Skeletal muscle tissue (tissue), 4 donors: Measurements from ENCODE around the gene STS. TPM values are rescaled to one million over a fixed set of nuclear protein-coding genes. Genes with fewer than 3 reads are reported as not detected.
A peak's percentile ranks its signal among the peaks of the same experiment; 100 is the strongest.

Experiments used
- H3K27ac ChIP-seq: one replicate; pipeline ENCODE4 v1.7.0; 2013; ENCODE audit warnings: mild to moderate bottlenecking, low read depth, low read length, inconsistent platforms
- H3K27me3 ChIP-seq, 3 donors: one replicate each; pipeline ENCODE4 v1.7.0; 2013; ENCODE audit warnings: low read length in 3 of 3; ENCODE audit not compliant: control insufficient read depth in 3 of 3, insufficient read depth in 3 of 3
- H3K36me3 ChIP-seq, 3 donors: one replicate each; pipeline ENCODE4 v1.7.0; 2013; ENCODE audit warnings: low read length in 3 of 3; ENCODE audit not compliant: control insufficient read depth in 3 of 3, insufficient read depth in 3 of 3
- H3K4me1 ChIP-seq, 3 donors: one replicate each; pipeline ENCODE4 v1.7.0; 2013; ENCODE audit warnings: low read length in 3 of 3, mild to moderate bottlenecking in 3 of 3; ENCODE audit not compliant: control insufficient read depth in 3 of 3, insufficient read depth in 3 of 3
- H3K4me3 ChIP-seq, 3 donors: one replicate each; pipeline ENCODE4 v1.7.0; 2013; ENCODE audit warnings: low read length in 3 of 3
- H3K9ac ChIP-seq, 3 donors: one replicate each; pipeline ENCODE4 v1.7.0; 2013; ENCODE audit warnings: low read length in 3 of 3, mild to moderate bottlenecking in 3 of 3, moderate library complexity in 2 of 3, low read depth in 1 of 3
- H3K9me3 ChIP-seq, 3 donors: one replicate each; pipeline ENCODE4 v1.7.0; 2013; ENCODE audit warnings: low read length in 3 of 3; ENCODE audit not compliant: control insufficient read depth in 3 of 3
- total RNA-seq: library from RNA; depleted of rRNA; stranded (reverse); fragments of >200 nt; gene quantifications from one replicate; pipeline ENCODE4 v1.2.3, GENCODE V29; 2014
- donor health status: Osteomylitis.

Gene STS, protein sequence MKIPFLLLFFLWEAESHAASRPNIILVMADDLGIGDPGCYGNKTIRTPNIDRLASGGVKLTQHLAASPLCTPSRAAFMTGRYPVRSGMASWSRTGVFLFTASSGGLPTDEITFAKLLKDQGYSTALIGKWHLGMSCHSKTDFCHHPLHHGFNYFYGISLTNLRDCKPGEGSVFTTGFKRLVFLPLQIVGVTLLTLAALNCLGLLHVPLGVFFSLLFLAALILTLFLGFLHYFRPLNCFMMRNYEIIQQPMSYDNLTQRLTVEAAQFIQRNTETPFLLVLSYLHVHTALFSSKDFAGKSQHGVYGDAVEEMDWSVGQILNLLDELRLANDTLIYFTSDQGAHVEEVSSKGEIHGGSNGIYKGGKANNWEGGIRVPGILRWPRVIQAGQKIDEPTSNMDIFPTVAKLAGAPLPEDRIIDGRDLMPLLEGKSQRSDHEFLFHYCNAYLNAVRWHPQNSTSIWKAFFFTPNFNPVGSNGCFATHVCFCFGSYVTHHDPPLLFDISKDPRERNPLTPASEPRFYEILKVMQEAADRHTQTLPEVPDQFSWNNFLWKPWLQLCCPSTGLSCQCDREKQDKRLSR
- 4.7 TPM for total RNA-seq

- Histone ChIP-seq H3K9me3 (no peaks in the 10 kb centered on the region), H3K9ac (peak within 1 kb of the TSS; percentile 76 to 84 (median 82)), H3K36me3 (no peaks in the 10 kb centered on the region), H3K4me1 (peaks cover 0 to 20% (median 2%) of the 10 kb centered on the region in 3 donors), H3K27me3 (no peaks in the 10 kb centered on the region), H3K4me3 (peak within 1 kb of the TSS; percentile 84 to 97 (median 92)), H3K27ac (peak within 1 kb of the TSS; percentile 80)
Measured at GRCh38 chrX:7147413-7147977, at the start of gene STS. Gene STS, plus strand, starts transcription at chrX:7147712. Its CDS starts 105,488 bp downstream, at chrX:7253200.

- H3K36me3 ChIP-seq: peaks cover 2 to 13% (median 3%) of the 10 kb centered on the region in 3 donors
- no peak overlapping the region for H3K9ac ChIP-seq
- H3K27me3 ChIP-seq: no peaks in the 10 kb centered on the region
- H3K27ac ChIP-seq: no peak overlapping the region
- H3K4me1 ChIP-seq: no peaks in the 10 kb centered on the region
- no peak overlapping the region for H3K4me3 ChIP-seq
- no peaks in the 10 kb centered on the region for H3K9me3 ChIP-seq
Measured at GRCh38 chrX:7100022-7100421, 47.5 kb upstream of the STS start.

DNA sequence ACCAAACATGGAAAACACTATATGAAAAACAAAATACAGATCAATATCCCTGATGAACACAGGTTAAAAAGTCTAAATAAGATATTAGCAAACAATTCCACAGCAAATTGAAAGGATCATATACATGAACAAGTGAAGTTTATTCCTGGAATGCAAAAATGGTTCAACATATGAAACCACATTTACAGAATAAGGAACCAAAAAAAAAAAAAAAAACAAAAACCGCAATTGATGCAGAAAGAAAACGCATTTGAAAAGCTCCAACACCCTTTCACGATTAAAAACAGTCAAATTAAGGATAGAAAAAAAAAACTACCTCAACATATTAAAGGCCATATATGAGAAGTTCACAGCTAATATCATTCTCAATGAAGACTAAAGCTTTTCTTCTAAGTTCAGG, 45.4 kb upstream of the STS start:
- no peak overlapping the region for H3K27ac ChIP-seq
- H3K9ac ChIP-seq: no peak overlapping the region
- H3K4me3 ChIP-seq: no peak overlapping the region
- no peaks in the 10 kb centered on the region for H3K9me3 ChIP-seq
- peaks cover 2 to 13% (median 3%) of the 10 kb centered on the region in 3 donors for H3K36me3 ChIP-seq
- no peaks in the 10 kb centered on the region for H3K4me1 ChIP-seq
- H3K27me3 ChIP-seq: no peaks in the 10 kb centered on the region

- Histone ChIP-seq H3K9me3 (no peaks in the 10 kb centered on the region), H3K9ac (no peak overlapping the region), H3K36me3 (peaks cover 0 to 7% (median 3%) of the 10 kb centered on the region in 3 donors), H3K27me3 (no peaks in the 10 kb centered on the region), H3K27ac (no peak overlapping the region), H3K4me1 (peaks cover 0 to 5% (median 5%) of the 10 kb centered on the region in 3 donors), H3K4me3 (no peak overlapping the region)
Measured at GRCh38 chrX:7106649-7107048, 40.9 kb upstream of the STS start.

- no peak overlapping the region for H3K27ac ChIP-seq
Measured at GRCh38 chrX:7108030-7108429, 39.5 kb upstream of the STS start.

GRCh38 chrX:7109049-7109531, 38.4 kb upstream of the STS start:
- Histone ChIP-seq H3K9ac (peak overlapping the region in 1 of 3 donors; percentile 16), H3K9me3 (no peaks in the 10 kb centered on the region), H3K4me3 (no peak overlapping the region), H3K36me3 (peaks cover 0 to 5% (median 3%) of the 10 kb centered on the region in 3 donors), H3K27me3 (no peaks in the 10 kb centered on the region), H3K27ac (no peak overlapping the region), H3K4me1 (peaks cover 0 to 5% (median 5%) of the 10 kb centered on the region in 3 donors)

More at GRCh38 chrX:7108030-7108429, 39.5 kb upstream of the STS start:
- Histone ChIP-seq H3K9me3 (no peaks in the 10 kb centered on the region), H3K36me3 (peaks cover 0 to 7% (median 3%) of the 10 kb centered on the region in 3 donors), H3K4me1 (peaks cover 0 to 5% (median 5%) of the 10 kb centered on the region in 3 donors), H3K27me3 (no peaks in the 10 kb centered on the region), H3K9ac (no peak overlapping the region), H3K4me3 (no peak overlapping the region)

- no peaks in the 10 kb centered on the region for H3K36me3 ChIP-seq
- H3K27me3 ChIP-seq: no peaks in the 10 kb centered on the region
- no peak overlapping the region for H3K27ac ChIP-seq
- no peak overlapping the region for H3K4me3 ChIP-seq
- no peaks in the 10 kb centered on the region for H3K9me3 ChIP-seq
- H3K4me1 ChIP-seq: peaks cover 0 to 8% (median 5%) of the 10 kb centered on the region in 3 donors
- no peak overlapping the region for H3K9ac ChIP-seq
Measured at GRCh38 chrX:7109838-7110793, 37.4 kb upstream of the STS start.

DNA sequence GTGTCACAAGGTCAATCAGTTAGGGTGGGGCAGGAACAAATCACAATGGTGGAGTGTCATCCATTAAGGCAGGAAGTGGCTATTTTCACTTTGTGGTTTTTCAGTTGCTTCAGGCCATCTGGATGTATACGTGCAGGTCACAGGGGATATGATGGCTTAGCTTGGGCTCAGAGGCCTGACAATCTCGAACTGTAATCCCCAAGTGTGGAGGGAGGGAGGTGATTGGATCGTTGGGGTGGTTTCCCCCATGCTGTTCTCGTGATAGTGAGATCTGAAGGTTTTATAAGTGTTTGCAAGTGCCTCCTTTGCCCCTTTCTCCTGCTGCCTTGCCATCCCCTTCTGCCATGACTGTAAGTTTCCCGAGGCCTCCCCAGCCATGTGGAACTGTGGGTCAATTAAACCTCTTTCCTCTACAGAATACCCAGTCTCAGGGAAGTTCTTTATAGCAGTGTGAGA, 36.7 kb upstream of the STS start:
- Histone ChIP-seq H3K27me3 (no peaks in the 10 kb centered on the region), H3K9me3 (no peaks in the 10 kb centered on the region), H3K36me3 (no peaks in the 10 kb centered on the region), H3K27ac (no peak overlapping the region), H3K4me1 (peaks cover 2 to 15% (median 7%) of the 10 kb centered on the region in 3 donors), H3K9ac (no peak overlapping the region), H3K4me3 (no peak overlapping the region)

DNA sequence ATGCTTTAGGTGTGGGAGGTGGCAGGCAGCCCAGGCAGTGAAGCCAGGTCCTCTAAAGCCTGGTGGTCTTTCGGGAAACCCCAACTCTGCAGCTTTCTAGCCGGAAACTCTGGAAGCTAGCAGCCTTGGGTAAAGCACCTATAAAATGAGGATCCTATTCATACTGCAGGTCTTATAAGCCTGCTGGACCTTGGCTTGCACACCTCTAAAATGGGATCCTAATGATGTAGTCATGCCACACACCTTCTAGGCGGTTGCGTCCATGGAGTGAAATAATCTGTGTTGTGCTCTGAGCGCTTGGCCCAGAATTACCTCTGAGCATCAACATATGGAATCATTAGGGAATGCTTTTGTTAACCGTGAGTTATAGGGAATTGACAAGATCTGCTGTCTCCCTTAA, 36.0 kb upstream of the STS start:
- Histone ChIP-seq H3K4me1 (peaks cover 3 to 22% (median 9%) of the 10 kb centered on the region in 3 donors), H3K27me3 (no peaks in the 10 kb centered on the region), H3K9ac (no peak overlapping the region), H3K36me3 (no peaks in the 10 kb centered on the region), H3K9me3 (no peaks in the 10 kb centered on the region), H3K4me3 (no peak overlapping the region), H3K27ac (no peak overlapping the region)
